Upper lobe of right lung (tissue), 1 donor: ENCODE results near the gene NAA25. TPM values are rescaled to one million over a fixed set of nuclear protein-coding genes. Genes with fewer than 3 reads are reported as not detected.
"Not testable (repeated sequence)": the region's sequence is repeated elsewhere in the genome, so short reads cannot be mapped to it uniquely, and the experiment has no call there.

Source experiments
- ATAC-seq: fragments of 200-7000 bp; cut with Tn5 transposase; one replicate; pipeline ENCODE4 v1.9.1; 2020; ENCODE audit warnings: mild to moderate bottlenecking, moderate library complexity
- DNase-seq: peaks from one replicate; pipeline ENCODE4 v3.0.0-alpha.2; 2020
- H3K27ac ChIP-seq: fragments of 200-600 bp; one replicate; pipeline ENCODE4 v1.8.0; 2022
- H3K27me3 ChIP-seq: fragments of 200-600 bp; one replicate; pipeline ENCODE4 v1.8.0; 2022; ENCODE audit warnings: mild to moderate bottlenecking
- H3K36me3 ChIP-seq: fragments of 200-600 bp; one replicate; pipeline ENCODE4 v1.8.0; 2022
- H3K4me1 ChIP-seq: fragments of 200-600 bp; one replicate; pipeline ENCODE4 v1.8.0; 2022
- H3K4me3 ChIP-seq: fragments of 200-600 bp; one replicate; pipeline ENCODE4 v1.8.0; 2022; ENCODE audit warnings: mild to moderate bottlenecking
- H3K9me3 ChIP-seq: fragments of 200-600 bp; one replicate; pipeline ENCODE4 v1.8.0; 2022
- CTCF ChIP-seq: fragments of 200-600 bp; IDR thresholded peaks from one replicate; pipeline ENCODE4 v1.8.0; 2022; ENCODE audit warnings: antibody characterized with exemption
- intact Hi-C: fragments of 100-400 bp; cut with DNase I; formaldehyde crosslinking; loops from one replicate; pipeline ENCODE4 v1.11.0; 2022
- total RNA-seq: library from RNA; stranded (reverse); fragmentation: NEBNext Ultra II Directional; extraction: Animal tissue kit (Norgen Biotek cat#: 25700); gene quantifications from one replicate; pipeline ENCODE4 v1.2.1, GENCODE V29; 2021
- donor health status: DM: no; HTN: yes; CAD: no; lungs with severe emphysema.

NAA25 gene
- total RNA-seq, 1 donor from 2014 or later, result 18.8 TPM

GRCh38 chr12:112112409-112113133 is 4.0 kb upstream of the NAA25 start:
- H3K27ac ChIP-seq, result no peak overlapping the region
- no peak overlapping the region for H3K4me3 ChIP-seq
- H3K36me3 ChIP-seq, result no peaks in the 10 kb centered on the region
- no peak for TF ChIP-seq CTCF
- peak; percentile 3 for ATAC-seq
- no peak for DNase-seq
- H3K4me1 ChIP-seq, result peaks cover 23% of the 10 kb centered on the region
- H3K9me3 ChIP-seq, result no peaks in the 10 kb centered on the region
- intact Hi-C loops, result no loop called here
- no peaks in the 10 kb centered on the region for H3K27me3 ChIP-seq

- H3K27me3 ChIP-seq, result no peaks in the 10 kb centered on the region
- no peaks in the 10 kb centered on the region for H3K36me3 ChIP-seq
- no peak for ATAC-seq
- TF ChIP-seq CTCF, result no peak
- H3K4me1 ChIP-seq, result peaks cover 26% of the 10 kb centered on the region
- intact Hi-C loops, result no loop called here
- no peaks in the 10 kb centered on the region for H3K9me3 ChIP-seq
- no peak overlapping the region for H3K27ac ChIP-seq
- H3K4me3 ChIP-seq, result no peak overlapping the region
- DNase-seq, result peak; percentile 75
These were observed 3.3 kb upstream of the NAA25 start for GRCh38 chr12:112111931-112112330.

GRCh38 chr12:112110787-112111662 is 2.4 kb upstream of the NAA25 start:
- DNase-seq, H3K36me3 ChIP-seq, ATAC-seq, H3K4me3 ChIP-seq, intact Hi-C loops, H3K9me3 ChIP-seq, H3K27ac ChIP-seq, H3K27me3 ChIP-seq: not testable (repeated sequence)
- peaks cover 24% of the 10 kb centered on the region for H3K4me1 ChIP-seq

- no peaks in the 10 kb centered on the region for H3K27me3 ChIP-seq
- H3K9me3 ChIP-seq, result no peaks in the 10 kb centered on the region
- intact Hi-C loops, result no loop called here
- peaks cover 29% of the 10 kb centered on the region for H3K4me1 ChIP-seq
- no peaks in the 10 kb centered on the region for H3K36me3 ChIP-seq
- peak overlapping the region; percentile 95 for H3K4me3 ChIP-seq
- TF ChIP-seq CTCF, result no peak
- H3K27ac ChIP-seq, result peak overlapping the region; percentile 96
- ATAC-seq, result peak; percentile 12
- peak; percentile 65 for DNase-seq
These were observed 1.0 kb downstream of the NAA25 start for GRCh38 chr12:112107306-112108201.

GRCh38 chr12:112105891-112106290 is 2.7 kb downstream of the NAA25 start:
- DNase-seq, result no peak
- H3K27ac ChIP-seq, result no peak overlapping the region
- no peaks in the 10 kb centered on the region for H3K9me3 ChIP-seq
- no peak for TF ChIP-seq CTCF
- H3K36me3 ChIP-seq, result peaks cover 6% of the 10 kb centered on the region
- H3K27me3 ChIP-seq, result no peaks in the 10 kb centered on the region
- H3K4me3 ChIP-seq, result no peak overlapping the region
- H3K4me1 ChIP-seq, result peaks cover 29% of the 10 kb centered on the region
- intact Hi-C loops, result no loop called here
- ATAC-seq, result no peak
